Measurements from ENCODE around the gene SYT2.
A peak's percentile ranks its signal among the peaks of the same experiment; 100 is the strongest.
"Not testable (repeated sequence)": the region's sequence is repeated elsewhere in the genome, so short reads cannot be mapped to it uniquely, and the experiment has no call there.

Gene SYT2

GRCh38 chr1:202639500-202639899 is 70.8 kb downstream of the SYT2 start:
- DNase-seq = no peak

GRCh38 chr1:202638701-202639305 is 71.5 kb downstream of the SYT2 start:
- DNase-seq = not testable (repeated sequence)

- no peak for DNase-seq
Observed at GRCh38 chr1:202638019-202638700, 72.1 kb downstream of the SYT2 start.

GRCh38 chr1:202637321-202638018 is 72.8 kb downstream of the SYT2 start:
- DNase-seq = not testable (repeated sequence)

GRCh38 chr1:202636171-202636570 is 74.1 kb downstream of the SYT2 start:
- DNase-seq = peak; percentile 8

GRCh38 chr1:202632241-202632640 is 78.0 kb downstream of the SYT2 start:
- peak; percentile 1 for DNase-seq

- DNase-seq = peak; percentile 6
Observed at GRCh38 chr1:202631076-202631923, 79.0 kb downstream of the SYT2 start.

GRCh38 chr1:202630541-202630940 is 79.7 kb downstream of the SYT2 start:
- DNase-seq = no peak

- not testable (repeated sequence) for DNase-seq
Observed at GRCh38 chr1:202630096-202630495, 80.2 kb downstream of the SYT2 start.

GRCh38 chr1:202629257-202629811 is 80.9 kb downstream of the SYT2 start:
- not testable (repeated sequence) for DNase-seq

- no peak for DNase-seq
Observed at GRCh38 chr1:202628646-202629215, 81.5 kb downstream of the SYT2 start.

- no peak for DNase-seq
Observed at GRCh38 chr1:202627841-202628565, 82.3 kb downstream of the SYT2 start.

- not testable (repeated sequence) for DNase-seq
Observed at GRCh38 chr1:202627036-202627435, 83.2 kb downstream of the SYT2 start.

GRCh38 chr1:202625416-202626360 is 84.6 kb downstream of the SYT2 start:
- peak; percentile 68 for DNase-seq

- DNase-seq = no peak
Observed at GRCh38 chr1:202624781-202625108, 85.5 kb downstream of the SYT2 start.

GRCh38 chr1:202624088-202624780 is 86.0 kb downstream of the SYT2 start:
- no peak for DNase-seq

GRCh38 chr1:202623476-202623875 is 86.8 kb downstream of the SYT2 start:
- not testable (repeated sequence) for DNase-seq

GRCh38 chr1:202623075-202623474 is 87.2 kb downstream of the SYT2 start:
- no peak for DNase-seq

- no peak for DNase-seq
Observed at GRCh38 chr1:202622388-202622787, 87.9 kb downstream of the SYT2 start.

- DNase-seq = no peak
Observed at GRCh38 chr1:202621446-202621845, 88.8 kb downstream of the SYT2 start.
